Measurements from ENCODE around the gene ZNF416.

The ZNF416 gene

GRCh38 chr19:57578487-57579205 lies at the start of gene ZNF416:
TSS of gene ZNF416 (minus strand) at chr19:57578911. CDS start at chr19:57578704, 207 bp downstream.
- Mint-ChIP-seq H3K27me3 (no peaks in the 10 kb centered on the region), H3K27ac (peak within 1 kb of the TSS; percentile 26), H3K36me3 (ENCODE audit: low read depth) (peaks cover 53% of the 10 kb centered on the region), H3K4me1 (ENCODE audit: low read depth) (peaks cover 21% of the 10 kb centered on the region), H3K4me3 (peak within 1 kb of the TSS; percentile 82), H3K9me3 (peaks cover 56% of the 10 kb centered on the region)

- peaks cover 43% of the 10 kb centered on the region for H3K9me3 Mint-ChIP-seq
Measured at GRCh38 chr19:57623091-57623490, 44.4 kb upstream of the ZNF416 start.

GRCh38 chr19:57620673-57621348 lies 42.1 kb upstream of the ZNF416 start:
- Mint-ChIP-seq H3K4me3 (no peak overlapping the region), H3K27me3 (no peaks in the 10 kb centered on the region), H3K9me3 (peaks cover 56% of the 10 kb centered on the region), H3K36me3 (ENCODE audit: low read depth) (peaks cover 98% of the 10 kb centered on the region), H3K27ac (no peak overlapping the region), H3K4me1 (ENCODE audit: low read depth) (peaks cover 5% of the 10 kb centered on the region)

More at GRCh38 chr19:57623091-57623490, 44.4 kb upstream of the ZNF416 start:
- Mint-ChIP-seq H3K36me3 (ENCODE audit: low read depth) (peaks cover 75% of the 10 kb centered on the region), H3K4me1 (ENCODE audit: low read depth) (no peaks in the 10 kb centered on the region), H3K4me3 (no peak overlapping the region), H3K27ac (no peak overlapping the region), H3K27me3 (no peaks in the 10 kb centered on the region)

GRCh38 chr19:57615346-57615745 lies 36.6 kb upstream of the ZNF416 start:
- Mint-ChIP-seq H3K4me1 (ENCODE audit: low read depth) (peaks cover 20% of the 10 kb centered on the region), H3K9me3 (peaks cover 57% of the 10 kb centered on the region), H3K27ac (peak overlapping the region; percentile 89), H3K4me3 (peak overlapping the region; percentile 92), H3K27me3 (no peaks in the 10 kb centered on the region), H3K36me3 (ENCODE audit: low read depth) (peaks cover 70% of the 10 kb centered on the region)

- Mint-ChIP-seq H3K36me3 (ENCODE audit: low read depth) (peaks cover 58% of the 10 kb centered on the region), H3K27me3 (no peaks in the 10 kb centered on the region), H3K27ac (peak within 1 kb of the TSS; percentile 89), H3K9me3 (peaks cover 45% of the 10 kb centered on the region), H3K4me1 (ENCODE audit: low read depth) (peaks cover 20% of the 10 kb centered on the region), H3K4me3 (peak within 1 kb of the TSS; percentile 92)
Measured at GRCh38 chr19:57613941-57614743, 35.4 kb upstream of the ZNF416 start, which contains the start of gene ZNF134. TSS of gene ZNF134 (plus strand) at chr19:57614242. CDS start at chr19:57619469, 5,227 bp downstream.

- Mint-ChIP-seq H3K36me3 (ENCODE audit: low read depth) (peaks cover 56% of the 10 kb centered on the region), H3K27me3 (no peaks in the 10 kb centered on the region), H3K9me3 (peaks cover 38% of the 10 kb centered on the region), H3K4me3 (no peak overlapping the region), H3K27ac (no peak overlapping the region), H3K4me1 (ENCODE audit: low read depth) (peaks cover 16% of the 10 kb centered on the region)
Measured at GRCh38 chr19:57611113-57611512, 32.4 kb upstream of the ZNF416 start.

GRCh38 chr19:57606931-57607330 lies 28.2 kb upstream of the ZNF416 start:
- no peak overlapping the region for H3K4me3 Mint-ChIP-seq
- peaks cover 52% of the 10 kb centered on the region for H3K9me3 Mint-ChIP-seq
- peaks cover 75% of the 10 kb centered on the region for H3K36me3 Mint-ChIP-seq (ENCODE audit: low read depth)
- H3K4me1 Mint-ChIP-seq (ENCODE audit: low read depth): no peaks in the 10 kb centered on the region
- no peaks in the 10 kb centered on the region for H3K27me3 Mint-ChIP-seq
- H3K27ac Mint-ChIP-seq: no peak overlapping the region

GRCh38 chr19:57599761-57600383 lies 21.2 kb upstream of the ZNF416 start, which contains the start of gene ZNF530:
TSS of gene ZNF530 (plus strand) at chr19:57599885. CDS start at chr19:57604346, 4,461 bp downstream.
- Mint-ChIP-seq H3K4me3 (peak within 1 kb of the TSS; percentile 83), H3K36me3 (ENCODE audit: low read depth) (peaks cover 40% of the 10 kb centered on the region), H3K27me3 (no peaks in the 10 kb centered on the region), H3K9me3 (peaks cover 59% of the 10 kb centered on the region), H3K27ac (no peak within 1 kb of the TSS), H3K4me1 (ENCODE audit: low read depth) (peaks cover 23% of the 10 kb centered on the region)

- Mint-ChIP-seq H3K27ac (no peak overlapping the region), H3K27me3 (no peaks in the 10 kb centered on the region), H3K36me3 (ENCODE audit: low read depth) (peaks cover 35% of the 10 kb centered on the region), H3K4me1 (ENCODE audit: low read depth) (peaks cover 23% of the 10 kb centered on the region), H3K9me3 (peaks cover 57% of the 10 kb centered on the region), H3K4me3 (peak overlapping the region; percentile 83)
Measured at GRCh38 chr19:57599377-57599760, 20.7 kb upstream of the ZNF416 start.

GRCh38 chr19:57587529-57587928 lies 8.8 kb upstream of the ZNF416 start:
- Mint-ChIP-seq H3K9me3 (peaks cover 55% of the 10 kb centered on the region), H3K27me3 (no peaks in the 10 kb centered on the region), H3K27ac (no peak overlapping the region), H3K36me3 (ENCODE audit: low read depth) (peaks cover 80% of the 10 kb centered on the region), H3K4me3 (no peak overlapping the region), H3K4me1 (ENCODE audit: low read depth) (peaks cover 19% of the 10 kb centered on the region)

- H3K36me3 Mint-ChIP-seq (ENCODE audit: low read depth): peaks cover 54% of the 10 kb centered on the region
- H3K9me3 Mint-ChIP-seq: peaks cover 45% of the 10 kb centered on the region
- H3K27ac Mint-ChIP-seq: peak within 1 kb of the TSS; percentile 80
- peak within 1 kb of the TSS; percentile 93 for H3K4me3 Mint-ChIP-seq
- peaks cover 23% of the 10 kb centered on the region for H3K4me1 Mint-ChIP-seq (ENCODE audit: low read depth)
- H3K27me3 Mint-ChIP-seq: no peaks in the 10 kb centered on the region
Measured at GRCh38 chr19:57583521-57584416, 5.1 kb upstream of the ZNF416 start, which contains the start of gene ZIK1. TSS of gene ZIK1 (plus strand) at chr19:57584145. CDS start at chr19:57584357, 212 bp downstream.

GRCh38 chr19:57583104-57583520 lies 4.4 kb upstream of the ZNF416 start:
- H3K36me3 Mint-ChIP-seq (ENCODE audit: low read depth): peaks cover 47% of the 10 kb centered on the region
- peak overlapping the region; percentile 93 for H3K4me3 Mint-ChIP-seq
- no peak overlapping the region for H3K27ac Mint-ChIP-seq
- H3K27me3 Mint-ChIP-seq: no peaks in the 10 kb centered on the region
- H3K9me3 Mint-ChIP-seq: peaks cover 41% of the 10 kb centered on the region
- peaks cover 25% of the 10 kb centered on the region for H3K4me1 Mint-ChIP-seq (ENCODE audit: low read depth)

- Mint-ChIP-seq H3K4me3 (no peak overlapping the region), H3K9me3 (peaks cover 61% of the 10 kb centered on the region), H3K27ac (no peak overlapping the region), H3K36me3 (ENCODE audit: low read depth) (peaks cover 65% of the 10 kb centered on the region), H3K27me3 (no peaks in the 10 kb centered on the region), H3K4me1 (ENCODE audit: low read depth) (peaks cover 19% of the 10 kb centered on the region)
Measured at GRCh38 chr19:57576661-57577060, 2.0 kb downstream of the ZNF416 start.
